Measurements from ENCODE around the gene ZNF230. TPM values are rescaled to one million over a fixed set of nuclear protein-coding genes. Genes with fewer than 3 reads are reported as not detected.

The ZNF230 gene
- total RNA-seq, 2 experiments from 2014 or later, result 2.2 to 2.8 TPM

DNA sequence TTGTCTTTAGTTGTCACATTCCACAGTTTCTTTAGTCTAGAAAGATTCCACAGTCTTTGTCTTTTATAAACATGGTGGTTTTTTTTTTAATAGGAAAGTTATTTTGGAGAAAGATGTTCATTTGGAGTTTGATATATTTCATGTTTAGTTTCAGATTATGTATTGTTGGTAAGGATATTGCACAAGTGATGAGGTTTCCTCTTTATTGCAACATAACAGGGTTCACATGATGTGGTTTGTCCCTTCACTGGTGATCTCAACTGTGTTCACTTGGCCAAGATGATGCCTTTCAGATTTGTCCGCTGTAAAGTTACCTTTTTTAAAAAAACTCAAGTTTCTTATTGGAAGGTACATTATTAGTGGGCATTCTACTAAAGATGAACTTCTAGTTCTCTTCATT is 3.2 kb downstream of the ZNF230 start:
- POLR2A ChIA-PET, result no interaction called here
- H3K9me3 Mint-ChIP-seq, result peaks cover 27% of the 10 kb centered on the region
- H3K27ac Mint-ChIP-seq, result no peak overlapping the region
- intact Hi-C loops (cut with DNase I, micrococcal nuclease), result loop anchor here in 1 of 2 experiments (10.0 kb wide), 1 partner anchor 71 kb away; the partner anchor contains the start of gene ZNF45
- Histone ChIP-seq H3K27me3 (ENCODE audit: control insufficient read depth in 1 of 2, insufficient read depth in 2 of 2, low read length in 2 of 2) (no peaks in the 10 kb centered on the region), H3K36me3 (ENCODE audit: insufficient read depth, low read length) (peaks cover 41% of the 10 kb centered on the region), H3K9me3 (ENCODE audit: control insufficient read depth in 1 of 2, insufficient read depth in 1 of 2, low read length in 2 of 2) (peaks cover 34 to 55% of the 10 kb centered on the region in 2 experiments), H3K27ac (ENCODE audit: low read depth in 1 of 2, low read length in 2 of 2) (no peak overlapping the region), H3K4me3 (ENCODE audit: low read length) (no peak overlapping the region), H3K4me1 (ENCODE audit: insufficient read depth, low read length) (peaks cover 18% of the 10 kb centered on the region)
- H3K4me3 Mint-ChIP-seq, result no peak overlapping the region
- H3K27me3 Mint-ChIP-seq, result no peaks in the 10 kb centered on the region
- H3K4me1 Mint-ChIP-seq (ENCODE audit: low read depth), result peaks cover 29% of the 10 kb centered on the region
- TF ChIP-seq, protein P1, sequence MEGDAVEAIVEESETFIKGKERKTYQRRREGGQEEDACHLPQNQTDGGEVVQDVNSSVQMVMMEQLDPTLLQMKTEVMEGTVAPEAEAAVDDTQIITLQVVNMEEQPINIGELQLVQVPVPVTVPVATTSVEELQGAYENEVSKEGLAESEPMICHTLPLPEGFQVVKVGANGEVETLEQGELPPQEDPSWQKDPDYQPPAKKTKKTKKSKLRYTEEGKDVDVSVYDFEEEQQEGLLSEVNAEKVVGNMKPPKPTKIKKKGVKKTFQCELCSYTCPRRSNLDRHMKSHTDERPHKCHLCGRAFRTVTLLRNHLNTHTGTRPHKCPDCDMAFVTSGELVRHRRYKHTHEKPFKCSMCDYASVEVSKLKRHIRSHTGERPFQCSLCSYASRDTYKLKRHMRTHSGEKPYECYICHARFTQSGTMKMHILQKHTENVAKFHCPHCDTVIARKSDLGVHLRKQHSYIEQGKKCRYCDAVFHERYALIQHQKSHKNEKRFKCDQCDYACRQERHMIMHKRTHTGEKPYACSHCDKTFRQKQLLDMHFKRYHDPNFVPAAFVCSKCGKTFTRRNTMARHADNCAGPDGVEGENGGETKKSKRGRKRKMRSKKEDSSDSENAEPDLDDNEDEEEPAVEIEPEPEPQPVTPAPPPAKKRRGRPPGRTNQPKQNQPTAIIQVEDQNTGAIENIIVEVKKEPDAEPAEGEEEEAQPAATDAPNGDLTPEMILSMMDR (IDR thresholded peaks at IDR 0.05), result no peak
- CTCF ChIA-PET, result no interaction called here
- no peak for ATAC-seq (ENCODE audit: poor library complexity)
- peak in 2 of 14 experiments; percentile 29 for DNase-seq
- peaks cover 77% of the 10 kb centered on the region for H3K36me3 Mint-ChIP-seq (ENCODE audit: low read depth)

DNA sequence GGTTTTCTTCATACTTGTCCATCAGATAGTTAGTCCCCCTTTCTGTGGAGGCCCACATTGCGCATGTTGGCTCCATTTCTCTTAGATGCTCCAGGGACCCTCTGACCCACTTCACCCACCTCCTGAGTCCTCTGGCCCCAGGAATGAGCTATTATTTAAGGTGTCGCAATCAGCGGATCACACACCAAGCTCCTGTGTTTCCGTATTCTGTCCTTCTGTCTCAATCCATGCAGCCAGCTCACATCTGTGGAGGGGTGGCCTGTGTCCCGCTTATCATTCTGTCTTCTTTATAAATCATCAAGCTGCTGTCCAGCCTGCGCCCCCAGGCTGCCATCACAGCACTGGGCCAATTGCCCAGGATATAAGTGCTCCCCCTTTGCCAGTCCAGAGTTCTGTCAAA is 4.7 kb downstream of the ZNF230 start:
- H3K27me3 ChIP-seq (ENCODE audit: control insufficient read depth in 1 of 2, insufficient read depth in 2 of 2, low read length in 2 of 2), result no peaks in the 10 kb centered on the region
- ChIA-PET CTCF (no interaction called here), POLR2A (no interaction called here)
- H3K27me3 Mint-ChIP-seq, result no peaks in the 10 kb centered on the region
- H3K9me3 Mint-ChIP-seq, result peaks cover 36% of the 10 kb centered on the region
- H3K36me3 Mint-ChIP-seq (ENCODE audit: low read depth), result peaks cover 84% of the 10 kb centered on the region
- peaks cover 23% of the 10 kb centered on the region for H3K4me1 Mint-ChIP-seq (ENCODE audit: low read depth)
- H3K4me3 ChIP-seq (ENCODE audit: low read length), result no peak overlapping the region
- intact Hi-C loops (cut with DNase I, micrococcal nuclease), result loop anchor here in 1 of 2 experiments (10.0 kb wide), 1 partner anchor 73 kb away; the partner anchor contains the start of gene ZNF45
- DNase-seq, result no peak
- H3K4me1 ChIP-seq (ENCODE audit: insufficient read depth, low read length), result peaks cover 13% of the 10 kb centered on the region
- H3K27ac Mint-ChIP-seq, result no peak overlapping the region
- ATAC-seq (ENCODE audit: poor library complexity), result no peak
- peaks cover 50% of the 10 kb centered on the region for H3K36me3 ChIP-seq (ENCODE audit: insufficient read depth, low read length)
- TF ChIP-seq, protein P1 (IDR thresholded peaks at IDR 0.05), result no peak
- H3K27ac ChIP-seq (ENCODE audit: low read depth in 1 of 2, low read length in 2 of 2), result no peak overlapping the region
- H3K9me3 ChIP-seq (ENCODE audit: control insufficient read depth in 1 of 2, insufficient read depth in 1 of 2, low read length in 2 of 2), result peaks cover 34 to 69% of the 10 kb centered on the region in 2 experiments
- H3K4me3 Mint-ChIP-seq, result no peak overlapping the region

DNA sequence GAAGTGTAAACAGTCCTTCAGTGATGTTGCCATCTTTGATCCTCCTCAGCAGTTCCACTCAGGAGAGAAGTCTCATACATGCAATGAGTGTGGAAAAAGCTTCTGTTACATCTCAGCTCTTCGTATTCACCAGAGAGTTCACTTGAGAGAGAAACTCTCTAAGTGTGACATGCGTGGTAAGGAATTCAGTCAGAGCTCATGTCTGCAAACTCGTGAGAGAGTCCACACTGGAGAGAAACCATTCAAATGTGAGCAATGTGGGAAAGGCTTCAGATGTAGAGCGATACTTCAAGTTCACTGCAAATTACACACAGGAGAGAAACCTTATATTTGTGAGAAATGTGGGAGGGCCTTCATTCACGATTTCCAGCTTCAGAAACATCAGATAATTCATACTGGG is 7.7 kb downstream of the ZNF230 start:
- H3K4me1 Mint-ChIP-seq (ENCODE audit: low read depth), result peaks cover 7% of the 10 kb centered on the region
- no peak for DNase-seq
- intact Hi-C loops (cut with DNase I, micrococcal nuclease), result no loop called here
- no peak for ATAC-seq (ENCODE audit: poor library complexity)
- Histone ChIP-seq H3K27me3 (ENCODE audit: control insufficient read depth in 1 of 2, insufficient read depth in 2 of 2, low read length in 2 of 2) (no peaks in the 10 kb centered on the region), H3K27ac (ENCODE audit: low read depth in 1 of 2, low read length in 2 of 2) (no peak overlapping the region), H3K4me3 (ENCODE audit: low read length) (no peak overlapping the region), H3K36me3 (ENCODE audit: insufficient read depth, low read length) (peaks cover 50% of the 10 kb centered on the region), H3K4me1 (ENCODE audit: insufficient read depth, low read length) (no peaks in the 10 kb centered on the region), H3K9me3 (ENCODE audit: control insufficient read depth in 1 of 2, insufficient read depth in 1 of 2, low read length in 2 of 2) (peaks cover 33 to 95% of the 10 kb centered on the region in 2 experiments)
- H3K27me3 Mint-ChIP-seq, result no peaks in the 10 kb centered on the region
- CTCF ChIA-PET, result no interaction called here
- H3K27ac Mint-ChIP-seq, result no peak overlapping the region
- H3K4me3 Mint-ChIP-seq, result no peak overlapping the region
- H3K9me3 Mint-ChIP-seq, result peaks cover 40% of the 10 kb centered on the region
- H3K36me3 Mint-ChIP-seq (ENCODE audit: low read depth), result peaks cover 92% of the 10 kb centered on the region
- TF ChIP-seq, protein P1 (IDR thresholded peaks at IDR 0.05), result no peak
- POLR2A ChIA-PET, result no interaction called here

Measured in CD4-positive, alpha-beta T cell (primary cell).